ENCODE data around the gene BORCS8.

- TF ChIP-seq MEF2A (IDR thresholded peaks at IDR 0.05; ENCODE audit: borderline replicate concordance, low read depth) (no peak), CTCF (IDR thresholded peaks at IDR 0.05) (no peak), EP300 (IDR thresholded peaks at IDR 0.05; ENCODE audit: borderline replicate concordance in 1 of 2, low read depth in 1 of 2, low read length in 1 of 2) (no peak), RFX5 (IDR thresholded peaks at IDR 0.05; ENCODE audit: low read length) (no peak), TAF1 (IDR thresholded peaks at IDR 0.05; ENCODE audit: borderline replicate concordance, low read depth, low read length) (no peak), TEAD4 (IDR thresholded peaks at IDR 0.05; ENCODE audit: borderline replicate concordance, insufficient read depth) (no peak), POLR2AphosphoS5 (IDR thresholded peaks at IDR 0.05; ENCODE audit: low read depth, low read length) (no peak), FOXM1 (IDR thresholded peaks at IDR 0.05; ENCODE audit: low read depth) (no peak), REST (IDR thresholded peaks at IDR 0.05; ENCODE audit: low read depth, low read length) (no peak), JUND (IDR thresholded peaks at IDR 0.05) (no peak), RCOR1 (IDR thresholded peaks at IDR 0.05; ENCODE audit: low read length) (no peak)
These were observed 32.3 kb upstream of the BORCS8 start for GRCh38 chr19:19224150-19224851.
